GM12892 (cell line): ENCODE results near the gene CPS1.

Experiments used
- POLR2A ChIP-seq: IDR thresholded peaks from 2 replicates; pipeline ENCODE4 v1.6.1; 2011; ENCODE audit warnings: low read depth, low read length, control low read depth
- POLR2AphosphoS5 ChIP-seq: IDR thresholded peaks from 2 replicates; pipeline ENCODE4 v1.6.1; 2011; ENCODE audit warnings: low read depth, low read length, control low read depth
- TAF1 ChIP-seq: IDR thresholded peaks from 2 replicates; pipeline ENCODE4 v1.6.1; 2011; ENCODE audit warnings: low read depth, mild to moderate bottlenecking, control low read depth, low read length, borderline replicate concordance

DNA sequence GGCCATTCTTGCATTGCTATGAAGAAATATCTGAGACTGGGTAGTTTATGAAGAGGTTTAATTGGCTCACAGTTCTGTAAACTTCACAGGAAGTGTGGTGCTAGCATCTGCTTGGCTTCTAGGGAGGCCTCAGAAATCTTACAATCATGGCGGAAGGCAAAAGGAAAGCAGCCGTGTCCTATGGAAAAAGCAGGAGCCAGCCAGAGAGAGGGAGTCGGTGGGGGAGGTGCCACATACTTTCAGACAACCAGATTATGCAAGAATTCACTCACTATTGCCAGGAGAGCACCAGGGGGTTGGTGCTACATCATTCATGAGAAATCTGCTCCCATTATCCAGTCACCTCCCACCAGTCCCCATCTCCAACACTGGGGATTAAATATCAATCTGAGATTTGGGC, 64.1 kb downstream of the CPS1 start:
- TF ChIP-seq POLR2A, result no peak
- TF ChIP-seq POLR2AphosphoS5, result no peak
- no peak for TF ChIP-seq TAF1
